H1 (cell line): ENCODE measurements around the gene GRIN2C. TPM values are rescaled to one million over a fixed set of nuclear protein-coding genes. Genes with fewer than 3 reads are reported as not detected.

ENCODE experiments used
- CTCF ChIA-PET: fragments of 300-600 bp; sonication (Branson Sonifier 250); formaldehyde crosslinking; loops from one replicate; lab custom pipeline; 2021; ENCODE audit not compliant: partially characterized antibody; lab: Charles Lee
- POLR2A ChIA-PET: fragments of 300-600 bp; sonication (Branson Sonifier 250); formaldehyde crosslinking; loops from one replicate; lab custom pipeline; 2021; ENCODE audit warnings: inconsistent platforms; ENCODE audit not compliant: partially characterized antibody; lab: Charles Lee
- DNase-seq, 2 experiments: peaks; one replicate each; pipeline versions ENCODE4 v3.0.0 to v3.0.0-alpha.2; 2010 to 2022; ENCODE audit warnings: low spot score in 2 of 2, low read depth in 1 of 2, mixed read lengths in 1 of 2
- FAIRE-seq: peaks from 2 replicates; lab custom pipeline; 2011; peaks lifted over from hg19 to GRCh38; lab: Jason Lieb, UNC
- H2AFZ ChIP-seq: 2 replicates; pipeline ENCODE4 v1.8.1; 2012; ENCODE audit warnings: low read length, inconsistent platforms
- H2AK5ac ChIP-seq: 2 replicates; pipeline ENCODE4 v1.6.1; 2013; ENCODE audit warnings: low read depth, low read length
- H2BK120ac ChIP-seq: replicated peaks from 2 replicates; pipeline ENCODE3; 2013; ENCODE audit warnings: low read depth, low read length, inconsistent platforms
- H2BK12ac ChIP-seq: 2 replicates; pipeline ENCODE4 v1.6.1; 2013; ENCODE audit warnings: low read depth, low read length
- H2BK15ac ChIP-seq: 2 replicates; pipeline ENCODE4 v1.6.1; 2013; ENCODE audit warnings: low read length
- H2BK20ac ChIP-seq: 2 replicates; pipeline ENCODE4 v1.6.1; 2013; ENCODE audit warnings: low read length
- H2BK5ac ChIP-seq: 2 replicates; pipeline ENCODE4 v1.6.1; 2013; ENCODE audit warnings: low read depth, low read length
- H3K14ac ChIP-seq: 2 replicates; pipeline ENCODE4 v1.6.1; 2013; ENCODE audit warnings: inconsistent platforms; ENCODE audit not compliant: insufficient read length
- H3K18ac ChIP-seq: 2 replicates; pipeline ENCODE4 v1.6.1; 2013; ENCODE audit warnings: low read length; ENCODE audit errors: extremely low read depth
- H3K23ac ChIP-seq: 2 replicates; pipeline ENCODE4 v1.6.1; 2013; ENCODE audit warnings: inconsistent platforms; ENCODE audit not compliant: insufficient read length
- H3K23me2 ChIP-seq: 2 replicates; pipeline ENCODE4 v1.6.1; 2013; ENCODE audit warnings: low read depth, low read length
- H3K27ac ChIP-seq: 2 replicates; pipeline ENCODE4 v1.6.1; 2011; ENCODE audit warnings: low read depth, low read length, inconsistent platforms
- H3K27me3 ChIP-seq, 4 experiments: replicated peaks in 1 of 4; 1 replicate in 1 of 4; 2 replicates in 3 of 4; pipeline versions ENCODE4 v1.6.1 to v1.8.1; 2011 to 2013; ENCODE audit warnings: low read length in 3 of 4, mild to moderate bottlenecking in 3 of 4, inconsistent platforms in 2 of 4, mixed read lengths in 2 of 4, moderate library complexity in 1 of 4; ENCODE audit not compliant: control insufficient read depth in 3 of 4, insufficient read depth in 3 of 4; ENCODE audit errors: extremely low read depth in 1 of 4
- H3K36me3 ChIP-seq, 4 experiments: 2 replicates each; pipeline versions ENCODE4 v1.6.1 to v1.8.1; 2011 to 2013; ENCODE audit warnings: mild to moderate bottlenecking in 4 of 4, low read length in 3 of 4, moderate library complexity in 2 of 4, control low read depth in 1 of 4, inconsistent platforms in 1 of 4; ENCODE audit not compliant: insufficient read depth in 4 of 4, control insufficient read depth in 2 of 4
- H3K4ac ChIP-seq: replicated peaks from 2 replicates; pipeline ENCODE3; 2013; ENCODE audit warnings: low read length, low read depth, mixed read lengths, inconsistent platforms; ENCODE audit not compliant: insufficient read length
- H3K4me1 ChIP-seq, 4 experiments: replicated peaks in 1 of 4; 1 replicate in 1 of 4; 2 replicates in 3 of 4; pipeline versions ENCODE4 v1.6.1 to v1.8.1; 2011 to 2013; ENCODE audit warnings: low read length in 3 of 4, inconsistent platforms in 2 of 4, mixed read lengths in 1 of 4; ENCODE audit not compliant: insufficient read depth in 4 of 4, control insufficient read depth in 3 of 4
- H3K4me2 ChIP-seq, 2 experiments: 2 replicates each; pipeline versions ENCODE4 v1.6.1 to v1.8.1; 2011 to 2013; ENCODE audit warnings: low read depth in 2 of 2, low read length in 2 of 2, control low read depth in 1 of 2, inconsistent platforms in 1 of 2, mild to moderate bottlenecking in 1 of 2; ENCODE audit not compliant: insufficient read depth in 1 of 2
- H3K4me3 ChIP-seq, 4 experiments: fragments of 200-600, 300-600 bp in 1 of 4; sonication (generic), shearing (Covaris generic), sonication (Bioruptor Twin) in 1 of 4; 2 replicates each; pipeline versions ENCODE4 v1.5.1 to v1.8.1; 2011 to 2016; ENCODE audit warnings: low read length in 4 of 4, low read depth in 3 of 4, control low read depth in 2 of 4, inconsistent platforms in 2 of 4, mild to moderate bottlenecking in 2 of 4, mixed read lengths in 1 of 4, moderate library complexity in 1 of 4; ENCODE audit not compliant: insufficient read depth in 2 of 4; ENCODE audit errors: extremely low read depth in 1 of 4
- H3K56ac ChIP-seq: replicated peaks from 2 replicates; pipeline ENCODE3; 2013; ENCODE audit warnings: low read depth, mild to moderate bottlenecking, mixed read lengths, low read length, inconsistent platforms; ENCODE audit not compliant: insufficient read length
- H3K79me1 ChIP-seq: 2 replicates; pipeline ENCODE4 v1.6.1; 2013; ENCODE audit warnings: low read depth, low read length, control low read depth
- H3K79me2 ChIP-seq, 2 experiments: 2 replicates each; pipeline versions ENCODE4 v1.6.1 to v1.8.1; 2012 to 2013; ENCODE audit warnings: low read length in 2 of 2, mild to moderate bottlenecking in 2 of 2, inconsistent platforms in 1 of 2; ENCODE audit not compliant: insufficient read depth in 2 of 2, control insufficient read depth in 1 of 2
- H3K9ac ChIP-seq, 4 experiments: replicated peaks in 1 of 4; 1 replicate in 1 of 4; 2 replicates in 3 of 4; pipeline versions ENCODE4 v1.6.1 to v1.8.1; 2011 to 2013; ENCODE audit warnings: low read depth in 3 of 4, low read length in 3 of 4, control low read depth in 2 of 4, mild to moderate bottlenecking in 2 of 4, moderate library complexity in 2 of 4, inconsistent platforms in 1 of 4; ENCODE audit errors: extremely low read depth in 1 of 4
- H3K9me3 ChIP-seq, 2 experiments: 2 replicates each; pipeline versions ENCODE4 v1.6.1 to v1.8.1; 2012 to 2013; ENCODE audit warnings: mild to moderate bottlenecking in 2 of 2, moderate library complexity in 2 of 2, control low read depth in 1 of 2, inconsistent platforms in 1 of 2, low read depth in 1 of 2, low read length in 1 of 2, mixed read lengths in 1 of 2; ENCODE audit not compliant: insufficient read depth in 2 of 2
- H4K20me1 ChIP-seq, 2 experiments: replicated peaks in 1 of 2; 2 replicates each; pipeline versions ENCODE3 to v1.8.1; 2011 to 2013; ENCODE audit warnings: inconsistent platforms in 2 of 2, low read length in 2 of 2, mild to moderate bottlenecking in 1 of 2; ENCODE audit not compliant: insufficient read depth in 2 of 2, control insufficient read depth in 1 of 2
- H4K5ac ChIP-seq: 2 replicates; pipeline ENCODE4 v1.6.1; 2013; ENCODE audit warnings: low read length, low read depth, mixed read lengths, inconsistent platforms; ENCODE audit not compliant: insufficient read length
- H4K8ac ChIP-seq: 2 replicates; pipeline ENCODE4 v1.8.0; 2013; ENCODE audit warnings: mild to moderate bottlenecking, moderate library complexity, low read length, inconsistent platforms; ENCODE audit not compliant: insufficient read depth; ENCODE audit errors: extremely low read depth
- H4K91ac ChIP-seq: replicated peaks from 2 replicates; pipeline ENCODE3; 2013; ENCODE audit warnings: low read length, mixed read lengths, inconsistent platforms; ENCODE audit not compliant: insufficient read length
- BRCA1 ChIP-seq: IDR thresholded peaks from 2 replicates; pipeline ENCODE4 v1.6.1; 2012; ENCODE audit warnings: low read depth, low read length, improper control_type of control experiment
- CBX8 ChIP-seq: fragments of 300-800, 300-1000 bp; sonication (generic); IDR thresholded peaks from 2 replicates; pipeline ENCODE4 v1.7.1; 2016; ENCODE audit warnings: low read depth, low read length, borderline replicate concordance
- EGR1 ChIP-seq: IDR thresholded peaks from 2 replicates; pipeline ENCODE4 v1.6.1; 2011; ENCODE audit warnings: low read depth, low read length, borderline replicate concordance
- HDAC6 ChIP-seq: IDR thresholded peaks from one replicate; pipeline ENCODE4 v1.7.1; 2012; ENCODE audit warnings: low read depth, mild to moderate bottlenecking, inconsistent platforms, low read length, moderate library complexity
- JUN ChIP-seq: IDR thresholded peaks from 2 replicates; pipeline ENCODE4 v1.6.1; 2011; ENCODE audit warnings: low read depth, mild to moderate bottlenecking, improper control_type of control experiment, low read length
- MAFK ChIP-seq: IDR thresholded peaks from 2 replicates; pipeline ENCODE4 v1.6.1; 2012; ENCODE audit warnings: low read depth, mild to moderate bottlenecking, improper control_type of control experiment, low read length
- NANOG ChIP-seq: IDR thresholded peaks from 2 replicates; pipeline ENCODE4 v1.6.1; 2011; ENCODE audit warnings: low read length, low read depth, mild to moderate bottlenecking, inconsistent platforms; ENCODE audit not compliant: insufficient read depth, poor library complexity, severe bottlenecking
- RFX5 ChIP-seq: IDR thresholded peaks from 2 replicates; pipeline ENCODE4 v1.6.1; 2011; ENCODE audit warnings: low read depth, low read length, improper control_type of control experiment, borderline replicate concordance
- SIX5 ChIP-seq: IDR thresholded peaks from 2 replicates; pipeline ENCODE4 v1.6.1; 2011; ENCODE audit warnings: mild to moderate bottlenecking, low read depth, low read length
- SP2 ChIP-seq: IDR thresholded peaks from 2 replicates; pipeline ENCODE4 v1.6.1; 2012; ENCODE audit warnings: mild to moderate bottlenecking, low read length, inconsistent platforms
- YY1 ChIP-seq: IDR thresholded peaks from 2 replicates; pipeline ENCODE4 v1.6.1; 2011; ENCODE audit warnings: low read depth, mild to moderate bottlenecking, low read length
- WGBS, 2 experiments: shearing (Covaris generic) in 1 of 2; methylation state at CpG; one replicate each; pipeline versions ENCODE4 v1.1.6 to v1.1.7; 2013 to 2015; ENCODE audit warnings: low lambda C conversion rate in 2 of 2, mixed read lengths in 2 of 2, inconsistent platforms in 1 of 2, low coverage in 1 of 2, missing lambda C conversion rate in 1 of 2; ENCODE audit not compliant: insufficient replicate concordance in 2 of 2, insufficient coverage in 1 of 2, insufficient read length in 1 of 2; ENCODE audit errors: extremely low coverage in 1 of 2, missing lambda C conversion rate in 1 of 2; 5-methylcytosine and 5-hydroxymethylcytosine counted together
- polyA plus RNA-seq, 7 experiments: library from polyadenylated mRNA; depleted of rRNA in 3 of 7; stranded (reverse) in 5 of 7; unstranded in 2 of 7; fragments of >200 nt in 5 of 7; fragments of 200-250 nt in 2 of 7; gene quantifications; 1 replicate in 5 of 7; 2 replicates in 1 of 7; 4 replicates in 1 of 7; pipeline versions ENCODE4 v1.2.1 to v1.2.3, GENCODE V29; 2011 to 2013; ENCODE audit warnings: missing spikeins in 2 of 7, mixed read lengths in 2 of 7
- total RNA-seq: library from RNA; stranded (reverse); fragmentation: NEBNext Ultra II Directional; extraction: Animal tissue kit (Norgen Biotek cat#: 25700); gene quantifications from 2 replicates; pipeline ENCODE4 v1.2.1, GENCODE V29; 2021

Gene GRIN2C
- total and polyA plus RNA-seq, 2 of the 8 experiments (the other 6 are each of a cell fraction or from before 2014, with no cell fraction given): 0.06 to 0.07 TPM

DNA sequence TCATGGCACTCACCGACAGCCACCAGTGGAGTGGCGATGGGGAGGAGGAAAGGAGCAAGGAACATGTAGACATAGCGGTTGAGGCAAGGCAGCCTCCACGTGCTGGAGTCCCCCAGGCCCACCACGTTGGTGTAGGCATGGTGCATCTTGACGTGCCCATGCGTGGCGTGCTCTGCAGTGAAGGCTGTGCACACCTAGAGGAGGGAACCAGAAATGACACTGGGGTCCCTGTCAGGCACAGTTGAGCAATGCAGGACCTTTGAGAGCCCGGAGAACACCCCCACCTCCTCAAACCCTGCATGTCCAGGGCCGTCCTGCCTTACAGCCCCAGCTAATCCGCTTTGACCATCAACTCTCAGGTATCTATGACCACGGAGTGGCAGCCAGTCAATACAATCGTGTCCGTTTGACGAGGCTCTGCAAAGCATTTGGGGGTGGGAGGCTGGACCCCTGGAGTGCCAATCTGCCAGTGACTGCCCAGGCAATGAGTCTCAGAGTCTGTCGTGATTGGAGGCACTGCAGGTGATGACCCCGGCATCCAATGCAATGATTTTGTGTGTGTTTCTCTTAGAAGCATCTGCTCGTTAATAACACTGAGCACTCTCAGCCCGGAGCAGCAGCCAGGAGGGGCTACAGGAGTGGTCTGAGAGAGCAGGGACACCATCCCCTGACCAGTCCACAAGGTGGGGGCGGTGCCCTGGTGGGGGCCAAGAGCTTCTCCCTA, 23.0 kb upstream of the GRIN2C start:
- Histone ChIP-seq H2BK120ac (no peak overlapping the region), H2AFZ (no peak overlapping the region), H3K79me1 (no peaks in the 10 kb centered on the region), H3K79me2 (no peaks in the 10 kb centered on the region), H4K91ac (peak overlapping the region; percentile 22), H3K23me2 (no peaks in the 10 kb centered on the region), H4K5ac (no peak overlapping the region), H3K4me2 (no peak overlapping the region), H3K14ac (no peak overlapping the region), H2BK5ac (peak overlapping the region; percentile 52; the same call in 1 of the 2 replicates), H4K8ac (peak overlapping the region; percentile 45), H3K36me3 (no peaks in the 10 kb centered on the region), H2BK20ac (peak overlapping the region; percentile 72; the same call in 1 of the 2 replicates), H3K27ac (no peak overlapping the region)
- no peak for DNase-seq
- WGBS, 2 experiments: 82% methylated on average over 20 of the region's 20 CpGs; no CpG with 5 or more reads in 1 of the 2 experiments
- TF ChIP-seq SIX5 (no peak), BRCA1 (no peak), JUN (no peak), YY1 (no peak), MAFK (no peak), NANOG (no peak), RFX5 (no peak), SP2 (no peak), EGR1 (no peak), HDAC6 (no peak), CBX8 (no peak)
- TF ChIP-seq, all 59 proteins: peak for 0
- Histone ChIP-seq H4K20me1 (no peaks in the 10 kb centered on the region), H3K18ac (no peak overlapping the region; the same call in 1 of the 2 replicates), H3K4me1 (peaks cover 3 to 8% (median 5%) of the 10 kb centered on the region in 4 experiments; a peak in 6 of 7 replicates), H3K9ac (no peak overlapping the region), H3K23ac (no peak overlapping the region), H3K4ac (no peak overlapping the region), H3K56ac (no peak overlapping the region), H2AK5ac (peak overlapping the region; percentile 91), H2BK12ac (peak overlapping the region; percentile 80; the same call in 1 of the 2 replicates), H3K4me3 (no peak overlapping the region), H3K9me3 (no peaks in the 10 kb centered on the region), H3K27me3 (peaks cover 0 to 2% (median 0%) of the 10 kb centered on the region in 4 experiments; a peak in 2 of 7 replicates), H2BK15ac (peak overlapping the region; percentile 95)
- CTCF ChIA-PET: interaction anchor here (1.0 to 81.0 kb wide), 5 partner anchors 12 to 75 kb away, joined by 3 to 2981 read pairs (median 13); partner anchors contain the start of genes GRIN2C and NAT9
- no peak for FAIRE-seq
- POLR2A ChIA-PET: interaction anchor here (1.5 to 2.3 kb wide), 2 partner anchors 9 to 11 kb away, joined by 3 to 12 read pairs; partner anchors contain the start of genes FADS6 and FDXR
